ENCODE data around the gene CROCC2.

CROCC2 gene

DNA sequence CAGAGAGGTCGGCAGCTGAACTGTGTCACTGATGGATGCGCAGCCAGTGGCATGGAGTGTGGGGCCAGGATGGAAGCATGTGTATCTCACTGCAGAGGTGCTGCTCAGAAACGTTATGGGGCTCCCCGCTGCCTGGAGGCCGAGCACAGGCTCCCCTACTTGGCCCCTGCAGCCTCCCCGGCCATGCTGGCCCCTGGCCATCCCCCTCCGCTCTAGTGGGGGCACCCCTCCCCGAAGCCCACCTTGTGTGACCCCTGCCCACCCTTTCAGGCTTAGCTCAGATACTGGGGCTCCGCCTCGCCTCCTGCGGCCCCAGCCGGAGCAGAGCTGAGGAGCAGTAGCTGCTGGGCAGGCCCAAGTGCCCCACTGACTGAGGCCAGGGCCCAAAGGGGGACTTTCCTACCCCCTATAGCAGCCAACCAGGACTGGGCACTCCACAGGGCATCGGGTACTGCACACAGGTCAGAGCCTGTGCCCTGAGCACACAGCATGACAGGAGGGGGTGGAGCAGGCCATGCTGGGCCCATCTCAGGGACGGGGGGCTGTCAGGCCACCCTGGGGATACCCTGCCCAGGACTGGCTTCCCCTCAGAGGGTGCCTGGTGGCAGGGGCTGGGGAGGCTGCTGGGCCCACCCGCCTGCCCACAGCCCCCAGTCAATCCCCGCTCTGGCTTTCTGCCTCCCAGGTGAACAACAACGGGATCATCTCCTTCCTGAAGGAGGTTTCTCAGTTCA, 123.6 kb downstream of the CROCC2 start (continued):
- TF ChIP-seq, protein P1, sequence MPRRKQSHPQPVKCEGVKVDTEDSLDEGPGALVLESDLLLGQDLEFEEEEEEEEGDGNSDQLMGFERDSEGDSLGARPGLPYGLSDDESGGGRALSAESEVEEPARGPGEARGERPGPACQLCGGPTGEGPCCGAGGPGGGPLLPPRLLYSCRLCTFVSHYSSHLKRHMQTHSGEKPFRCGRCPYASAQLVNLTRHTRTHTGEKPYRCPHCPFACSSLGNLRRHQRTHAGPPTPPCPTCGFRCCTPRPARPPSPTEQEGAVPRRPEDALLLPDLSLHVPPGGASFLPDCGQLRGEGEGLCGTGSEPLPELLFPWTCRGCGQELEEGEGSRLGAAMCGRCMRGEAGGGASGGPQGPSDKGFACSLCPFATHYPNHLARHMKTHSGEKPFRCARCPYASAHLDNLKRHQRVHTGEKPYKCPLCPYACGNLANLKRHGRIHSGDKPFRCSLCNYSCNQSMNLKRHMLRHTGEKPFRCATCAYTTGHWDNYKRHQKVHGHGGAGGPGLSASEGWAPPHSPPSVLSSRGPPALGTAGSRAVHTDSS (tag by site-specific recombination; IDR thresholded peaks at IDR 0.05), result no peak
- TF ChIP-seq, protein P2, sequence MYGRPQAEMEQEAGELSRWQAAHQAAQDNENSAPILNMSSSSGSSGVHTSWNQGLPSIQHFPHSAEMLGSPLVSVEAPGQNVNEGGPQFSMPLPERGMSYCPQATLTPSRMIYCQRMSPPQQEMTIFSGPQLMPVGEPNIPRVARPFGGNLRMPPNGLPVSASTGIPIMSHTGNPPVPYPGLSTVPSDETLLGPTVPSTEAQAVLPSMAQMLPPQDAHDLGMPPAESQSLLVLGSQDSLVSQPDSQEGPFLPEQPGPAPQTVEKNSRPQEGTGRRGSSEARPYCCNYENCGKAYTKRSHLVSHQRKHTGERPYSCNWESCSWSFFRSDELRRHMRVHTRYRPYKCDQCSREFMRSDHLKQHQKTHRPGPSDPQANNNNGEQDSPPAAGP (tag by site-specific recombination; IDR thresholded peaks at IDR 0.05), result no peak
- TF ChIP-seq ZNF121 (tag by site-specific recombination; IDR thresholded peaks at IDR 0.05) (no peak), ZNF600 (tag by site-specific recombination; IDR thresholded peaks at IDR 0.05) (no peak), SP2 (tag by site-specific recombination; IDR thresholded peaks at IDR 0.05) (no peak)
- TF ChIP-seq, protein P3, sequence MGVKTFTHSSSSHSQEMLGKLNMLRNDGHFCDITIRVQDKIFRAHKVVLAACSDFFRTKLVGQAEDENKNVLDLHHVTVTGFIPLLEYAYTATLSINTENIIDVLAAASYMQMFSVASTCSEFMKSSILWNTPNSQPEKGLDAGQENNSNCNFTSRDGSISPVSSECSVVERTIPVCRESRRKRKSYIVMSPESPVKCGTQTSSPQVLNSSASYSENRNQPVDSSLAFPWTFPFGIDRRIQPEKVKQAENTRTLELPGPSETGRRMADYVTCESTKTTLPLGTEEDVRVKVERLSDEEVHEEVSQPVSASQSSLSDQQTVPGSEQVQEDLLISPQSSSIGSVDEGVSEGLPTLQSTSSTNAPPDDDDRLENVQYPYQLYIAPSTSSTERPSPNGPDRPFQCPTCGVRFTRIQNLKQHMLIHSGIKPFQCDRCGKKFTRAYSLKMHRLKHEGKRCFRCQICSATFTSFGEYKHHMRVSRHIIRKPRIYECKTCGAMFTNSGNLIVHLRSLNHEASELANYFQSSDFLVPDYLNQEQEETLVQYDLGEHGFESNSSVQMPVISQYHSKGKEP (tag by site-specific recombination; IDR thresholded peaks at IDR 0.05), result no peak

DNA sequence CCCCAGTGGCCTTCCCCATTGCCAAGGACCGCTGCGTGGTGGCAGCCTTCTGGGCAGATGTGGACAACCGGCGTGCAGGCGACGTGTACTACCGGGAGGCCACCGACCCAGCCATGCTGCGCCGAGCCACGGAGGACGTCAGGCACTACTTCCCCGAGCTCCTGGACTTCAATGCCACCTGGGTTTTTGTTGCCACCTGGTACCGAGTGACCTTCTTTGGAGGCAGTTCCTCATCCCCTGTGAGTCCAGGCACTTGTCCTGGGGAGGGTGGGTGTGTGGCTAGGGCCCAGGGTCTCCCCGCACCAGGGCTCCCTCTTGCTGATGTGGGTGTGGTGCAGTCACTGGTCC, 124.2 kb downstream of the CROCC2 start:
- CTCF ChIA-PET, result no interaction called here

More for the DNA sequence above, 124.2 kb downstream of the CROCC2 start:
- H3K36me3 ChIP-seq (ENCODE audit: control insufficient read depth in 2 of 2, insufficient read depth in 1 of 2, low read length in 2 of 2), result no peaks in the 10 kb centered on the region
- H3K27ac ChIP-seq (ENCODE audit: extremely low read depth, low read depth, low read length), result no peak overlapping the region
- H3K4me3 ChIP-seq (ENCODE audit: low read depth, low read length), result no peak overlapping the region
- POLR2A ChIA-PET, result no interaction called here
- no peaks in the 10 kb centered on the region; the same call in 1 of the 2 replicates for H3K9me3 ChIP-seq (ENCODE audit: control insufficient read depth, insufficient read depth, low read depth, low read length)
- H3K4me1 ChIP-seq (ENCODE audit: control insufficient read depth, insufficient read depth, low read length), result no peaks in the 10 kb centered on the region
- no peak for TF ChIP-seq ZNF221 (tag by site-specific recombination; IDR thresholded peaks at IDR 0.05; ENCODE audit: borderline replicate concordance)
- TF ChIP-seq, protein P4, sequence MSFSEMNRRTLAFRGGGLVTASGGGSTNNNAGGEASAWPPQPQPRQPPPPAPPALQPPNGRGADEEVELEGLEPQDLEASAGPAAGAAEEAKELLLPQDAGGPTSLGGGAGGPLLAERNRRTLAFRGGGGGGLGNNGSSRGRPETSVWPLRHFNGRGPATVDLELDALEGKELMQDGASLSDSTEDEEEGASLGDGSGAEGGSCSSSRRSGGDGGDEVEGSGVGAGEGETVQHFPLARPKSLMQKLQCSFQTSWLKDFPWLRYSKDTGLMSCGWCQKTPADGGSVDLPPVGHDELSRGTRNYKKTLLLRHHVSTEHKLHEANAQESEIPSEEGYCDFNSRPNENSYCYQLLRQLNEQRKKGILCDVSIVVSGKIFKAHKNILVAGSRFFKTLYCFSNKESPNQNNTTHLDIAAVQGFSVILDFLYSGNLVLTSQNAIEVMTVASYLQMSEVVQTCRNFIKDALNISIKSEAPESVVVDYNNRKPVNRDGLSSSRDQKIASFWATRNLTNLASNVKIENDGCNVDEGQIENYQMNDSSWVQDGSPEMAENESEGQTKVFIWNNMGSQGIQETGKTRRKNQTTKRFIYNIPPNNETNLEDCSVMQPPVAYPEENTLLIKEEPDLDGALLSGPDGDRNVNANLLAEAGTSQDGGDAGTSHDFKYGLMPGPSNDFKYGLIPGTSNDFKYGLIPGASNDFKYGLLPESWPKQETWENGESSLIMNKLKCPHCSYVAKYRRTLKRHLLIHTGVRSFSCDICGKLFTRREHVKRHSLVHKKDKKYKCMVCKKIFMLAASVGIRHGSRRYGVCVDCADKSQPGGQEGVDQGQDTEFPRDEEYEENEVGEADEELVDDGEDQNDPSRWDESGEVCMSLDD (tag by site-specific recombination; IDR thresholded peaks at IDR 0.05), result no peak
- TF ChIP-seq, protein P5, sequence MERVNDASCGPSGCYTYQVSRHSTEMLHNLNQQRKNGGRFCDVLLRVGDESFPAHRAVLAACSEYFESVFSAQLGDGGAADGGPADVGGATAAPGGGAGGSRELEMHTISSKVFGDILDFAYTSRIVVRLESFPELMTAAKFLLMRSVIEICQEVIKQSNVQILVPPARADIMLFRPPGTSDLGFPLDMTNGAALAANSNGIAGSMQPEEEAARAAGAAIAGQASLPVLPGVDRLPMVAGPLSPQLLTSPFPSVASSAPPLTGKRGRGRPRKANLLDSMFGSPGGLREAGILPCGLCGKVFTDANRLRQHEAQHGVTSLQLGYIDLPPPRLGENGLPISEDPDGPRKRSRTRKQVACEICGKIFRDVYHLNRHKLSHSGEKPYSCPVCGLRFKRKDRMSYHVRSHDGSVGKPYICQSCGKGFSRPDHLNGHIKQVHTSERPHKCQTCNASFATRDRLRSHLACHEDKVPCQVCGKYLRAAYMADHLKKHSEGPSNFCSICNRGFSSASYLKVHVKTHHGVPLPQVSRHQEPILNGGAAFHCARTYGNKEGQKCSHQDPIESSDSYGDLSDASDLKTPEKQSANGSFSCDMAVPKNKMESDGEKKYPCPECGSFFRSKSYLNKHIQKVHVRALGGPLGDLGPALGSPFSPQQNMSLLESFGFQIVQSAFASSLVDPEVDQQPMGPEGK (tag by site-specific recombination; IDR thresholded peaks at IDR 0.05), result no peak
- TF ChIP-seq SCRT1 (tag by site-specific recombination; IDR thresholded peaks at IDR 0.05; ENCODE audit: borderline replicate concordance), result no peak
- no peak for TF ChIP-seq ZNF391 (tag by site-specific recombination; IDR thresholded peaks at IDR 0.05; ENCODE audit: borderline replicate concordance, low read depth)
- TF ChIP-seq YY1 (tag by site-specific recombination; IDR thresholded peaks at IDR 0.05), result no peak
- TF ChIP-seq KLF7 (tag by site-specific recombination; IDR thresholded peaks at IDR 0.05; ENCODE audit: borderline replicate concordance), result no peak
- TF ChIP-seq ZNF274 (IDR thresholded peaks at IDR 0.05; ENCODE audit: low read length), result no peak
- TF ChIP-seq ZNF274 (tag by site-specific recombination; IDR thresholded peaks at IDR 0.05; ENCODE audit: borderline replicate concordance), result no peak
- TF ChIP-seq ZBTB21 (tag by site-specific recombination; IDR thresholded peaks at IDR 0.05), result no peak
- no peak for TF ChIP-seq RBAK (tag by site-specific recombination; IDR thresholded peaks at IDR 0.05)
